HG02588 (cell line): ENCODE data around the gene RTEL1.
"Not testable (repeated sequence)": the region's sequence is repeated elsewhere in the genome, so short reads cannot be mapped to it uniquely, and the experiment has no call there.

ENCODE experiments used
- ATAC-seq: cut with Tn5 transposase; IDR thresholded peaks from one replicate; pipeline ENCODE4 v1.9.1; 2021; ENCODE audit warnings: mild to moderate bottlenecking, moderate library complexity; ENCODE audit not compliant: unreplicated experiment

RTEL1 gene

GRCh38 chr20:63657937-63658748 is at the start of gene RTEL1:
Gene RTEL1 (plus strand): TSS chr20:63658312. CDS start chr20:63659403, 1,091 bp downstream.
- peak; percentile 77 for ATAC-seq

GRCh38 chr20:63610581-63611435 is 47.3 kb upstream of the RTEL1 start:
- no peak for ATAC-seq

GRCh38 chr20:63611646-63612045 is 46.5 kb upstream of the RTEL1 start:
- ATAC-seq: no peak

GRCh38 chr20:63612276-63612931 is 45.7 kb upstream of the RTEL1 start:
- ATAC-seq: no peak

GRCh38 chr20:63613863-63614594 is 44.1 kb upstream of the RTEL1 start:
- not testable (repeated sequence) for ATAC-seq

- no peak for ATAC-seq
These were observed 40.8 kb upstream of the RTEL1 start for GRCh38 chr20:63617092-63617875.

- no peak for ATAC-seq
These were observed 40.2 kb upstream of the RTEL1 start for GRCh38 chr20:63617876-63618265.

GRCh38 chr20:63618291-63618980 is 39.7 kb upstream of the RTEL1 start:
- no peak for ATAC-seq

- ATAC-seq: no peak
These were observed 39.0 kb upstream of the RTEL1 start for GRCh38 chr20:63619086-63619485.

- ATAC-seq: no peak
These were observed 38.6 kb upstream of the RTEL1 start for GRCh38 chr20:63619505-63619904.

GRCh38 chr20:63620991-63621390 is 37.1 kb upstream of the RTEL1 start:
- no peak for ATAC-seq

GRCh38 chr20:63622096-63622495 is 36.0 kb upstream of the RTEL1 start:
- ATAC-seq: no peak

GRCh38 chr20:63622732-63623131 is 35.4 kb upstream of the RTEL1 start:
- no peak for ATAC-seq

GRCh38 chr20:63624486-63624885 is 33.6 kb upstream of the RTEL1 start:
- no peak for ATAC-seq

- no peak for ATAC-seq
These were observed 32.2 kb upstream of the RTEL1 start for GRCh38 chr20:63625771-63626423.

GRCh38 chr20:63626424-63627128 is 31.5 kb upstream of the RTEL1 start, which contains the start of gene GMEB2:
Gene GMEB2 (minus strand): TSS chr20:63627101. CDS start chr20:63619397, 7,704 bp downstream.
- ATAC-seq: peak; percentile 45

GRCh38 chr20:63627129-63627750 is 30.9 kb upstream of the RTEL1 start:
- peak; percentile 72 for ATAC-seq
